HG03432 (cell line): ENCODE measurements around the gene SMC6.

Experiments
- ATAC-seq: cut with Tn5 transposase; IDR thresholded peaks from one replicate; pipeline ENCODE4 v1.9.1; 2021; ENCODE audit warnings: mild to moderate bottlenecking, moderate library complexity; ENCODE audit not compliant: unreplicated experiment

The SMC6 gene

GRCh38 chr2:17621781-17622180 is 131.8 kb downstream of the SMC6 start:
- no peak for ATAC-seq

- no peak for ATAC-seq
Observed at GRCh38 chr2:17620841-17621240, 132.8 kb downstream of the SMC6 start.

- ATAC-seq: no peak
Observed at GRCh38 chr2:17620280-17620679, 133.3 kb downstream of the SMC6 start.

GRCh38 chr2:17617955-17618354 is 135.7 kb downstream of the SMC6 start:
- ATAC-seq: no peak

- no peak for ATAC-seq
Observed at GRCh38 chr2:17617516-17617915, 136.1 kb downstream of the SMC6 start.

GRCh38 chr2:17616405-17616804 is 137.2 kb downstream of the SMC6 start:
- ATAC-seq: no peak

- no peak for ATAC-seq
Observed at GRCh38 chr2:17615728-17616351, 137.8 kb downstream of the SMC6 start.

GRCh38 chr2:17615147-17615546 is 138.5 kb downstream of the SMC6 start:
- ATAC-seq: no peak

- no peak for ATAC-seq
Observed at GRCh38 chr2:17614174-17614930, 139.3 kb downstream of the SMC6 start.
